Measurements from ENCODE around the gene GPC6.
"Not testable (repeated sequence)": the region's sequence is repeated elsewhere in the genome, so short reads cannot be mapped to it uniquely, and the experiment has no call there.

The GPC6 gene

DNA sequence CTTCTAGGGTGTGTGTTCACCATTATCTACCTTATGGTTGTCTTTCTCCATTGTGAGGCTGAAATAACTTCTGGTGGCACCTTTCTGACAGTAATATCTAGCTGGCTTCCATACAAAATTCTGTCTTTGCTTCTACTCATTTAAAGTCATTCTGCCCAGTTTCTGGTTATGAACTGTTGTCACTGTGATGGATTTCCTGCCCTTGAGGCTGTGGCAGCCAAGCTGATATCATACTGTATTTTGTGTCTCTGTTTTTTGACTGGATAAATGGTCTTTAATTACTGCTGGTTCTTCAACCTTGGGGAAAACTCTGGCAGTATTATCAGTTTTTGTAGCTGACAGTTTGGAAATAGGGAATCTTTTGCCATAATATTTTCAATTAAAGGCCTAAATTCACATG lies 233.4 kb downstream of the GPC6 start:
- no peak overlapping the region for H3K4me3 ChIP-seq (ENCODE audit: low read length)
- H3K27me3 ChIP-seq (ENCODE audit: insufficient read depth, low read length), result no peaks in the 10 kb centered on the region
- H3K9me3 ChIP-seq (ENCODE audit: insufficient read depth, low read depth, low read length), result no peaks in the 10 kb centered on the region
- no peak overlapping the region for H3K9ac ChIP-seq (ENCODE audit: low read depth, low read length)
- no peak overlapping the region for H3K27ac ChIP-seq (ENCODE audit: low read length)
- no peaks in the 10 kb centered on the region for H3K4me1 ChIP-seq (ENCODE audit: insufficient read depth, low read length)
- H3K36me3 ChIP-seq (ENCODE audit: insufficient read depth, low read depth, low read length), result no peaks in the 10 kb centered on the region

DNA sequence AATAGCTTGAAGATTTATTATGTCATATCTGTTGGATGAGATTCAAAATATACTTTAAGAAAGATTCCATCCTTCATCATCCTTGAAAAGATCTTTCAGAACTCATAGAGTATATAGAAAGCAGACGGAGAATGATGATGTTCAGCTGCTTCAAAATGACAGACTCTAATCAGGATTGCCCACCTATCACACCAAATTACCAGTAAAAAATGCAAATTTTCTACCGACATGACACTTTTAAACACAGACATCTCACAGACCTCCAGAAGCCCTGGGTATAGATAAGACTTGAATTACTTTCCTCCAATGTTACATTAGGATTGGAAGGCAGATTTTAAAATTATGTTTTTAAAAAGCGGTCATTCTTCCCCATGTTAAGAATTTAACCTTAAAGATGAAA lies 235.5 kb downstream of the GPC6 start:
- Histone ChIP-seq H3K27me3 (ENCODE audit: insufficient read depth, low read length) (no peaks in the 10 kb centered on the region), H3K4me3 (ENCODE audit: low read length) (no peak overlapping the region), H3K36me3 (ENCODE audit: insufficient read depth, low read depth, low read length) (no peaks in the 10 kb centered on the region), H3K27ac (ENCODE audit: low read length) (no peak overlapping the region), H3K9ac (ENCODE audit: low read depth, low read length) (no peak overlapping the region), H3K4me1 (ENCODE audit: insufficient read depth, low read length) (no peaks in the 10 kb centered on the region), H3K9me3 (ENCODE audit: insufficient read depth, low read depth, low read length) (no peaks in the 10 kb centered on the region)

DNA sequence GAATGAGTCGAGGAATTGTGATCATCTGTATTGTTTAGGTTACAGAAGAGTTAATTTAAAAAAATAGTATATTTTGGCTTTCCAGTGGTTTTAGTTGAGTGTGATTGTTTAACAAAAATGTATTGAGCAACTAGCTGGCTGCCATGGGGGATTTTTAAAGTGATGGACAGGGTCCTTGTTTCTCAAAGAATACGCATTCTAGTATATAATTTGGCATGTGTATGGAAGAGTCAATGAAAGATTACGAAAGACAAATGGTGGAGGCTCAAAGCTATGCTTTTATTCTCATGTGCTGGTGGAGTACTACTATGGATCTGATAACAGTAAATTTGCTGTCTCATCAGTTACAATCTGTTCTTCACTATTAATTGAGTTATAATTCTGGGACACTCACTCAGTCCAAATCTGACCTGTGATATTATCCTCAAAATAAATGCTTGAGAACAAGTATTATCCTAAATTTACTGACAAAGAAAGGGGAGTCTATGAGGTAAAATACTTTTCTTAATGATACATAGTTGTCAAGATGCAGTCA lies 240.0 kb downstream of the GPC6 start:
- Histone ChIP-seq H3K4me3 (ENCODE audit: low read length) (no peak overlapping the region), H3K27ac (ENCODE audit: low read length) (no peak overlapping the region), H3K9me3 (ENCODE audit: insufficient read depth, low read depth, low read length) (peaks cover 11% of the 10 kb centered on the region), H3K27me3 (ENCODE audit: insufficient read depth, low read length) (no peaks in the 10 kb centered on the region), H3K9ac (ENCODE audit: low read depth, low read length) (no peak overlapping the region), H3K4me1 (ENCODE audit: insufficient read depth, low read length) (no peaks in the 10 kb centered on the region), H3K36me3 (ENCODE audit: insufficient read depth, low read depth, low read length) (no peaks in the 10 kb centered on the region)

DNA sequence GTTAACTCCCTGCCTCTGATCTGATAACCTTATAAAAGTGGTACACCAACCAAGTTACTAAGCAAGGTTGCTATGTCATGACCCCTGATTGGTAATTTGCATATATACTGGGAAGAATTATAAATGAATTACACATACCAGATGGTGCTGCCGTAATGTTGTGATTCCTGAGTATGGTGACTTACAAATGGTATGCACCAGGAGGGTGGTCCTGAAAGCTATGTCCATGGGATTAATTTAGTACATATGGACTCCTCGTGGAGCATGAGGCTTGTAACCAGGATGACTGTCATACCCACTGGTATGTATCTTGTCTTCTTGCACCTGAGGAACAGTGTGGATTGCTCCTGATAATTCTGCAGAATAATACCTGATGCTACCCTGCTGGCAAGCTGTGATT lies 240.6 kb downstream of the GPC6 start:
- Histone ChIP-seq H3K9me3 (ENCODE audit: insufficient read depth, low read depth, low read length) (peaks cover 11% of the 10 kb centered on the region), H3K36me3 (ENCODE audit: insufficient read depth, low read depth, low read length) (no peaks in the 10 kb centered on the region), H3K4me1 (ENCODE audit: insufficient read depth, low read length) (no peaks in the 10 kb centered on the region), H3K9ac (ENCODE audit: low read depth, low read length) (no peak overlapping the region), H3K27me3 (ENCODE audit: insufficient read depth, low read length) (no peaks in the 10 kb centered on the region), H3K4me3 (ENCODE audit: low read length) (no peak overlapping the region), H3K27ac (ENCODE audit: low read length) (no peak overlapping the region)

DNA sequence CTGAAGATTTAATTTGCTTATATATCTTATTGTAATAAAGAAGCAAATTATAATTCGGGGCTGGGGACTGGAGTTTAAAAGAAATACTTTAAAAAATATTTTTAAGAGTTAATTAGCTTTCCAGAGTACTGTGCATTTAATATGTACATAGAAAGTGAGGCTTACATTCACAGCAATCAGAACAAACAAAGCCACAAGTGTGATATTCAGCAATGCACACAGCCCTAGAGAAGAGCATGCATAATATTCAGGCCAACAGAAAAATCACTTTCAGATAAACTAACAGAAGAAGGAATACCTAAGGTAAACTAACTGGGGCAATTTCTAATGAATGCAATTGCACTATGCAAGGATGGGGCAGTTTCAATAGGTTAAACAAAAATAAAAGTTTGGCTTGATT lies 241.8 kb downstream of the GPC6 start:
- no peak overlapping the region for H3K9ac ChIP-seq (ENCODE audit: low read depth, low read length)
- H3K36me3 ChIP-seq (ENCODE audit: insufficient read depth, low read depth, low read length), result no peaks in the 10 kb centered on the region
- no peak overlapping the region for H3K4me3 ChIP-seq (ENCODE audit: low read length)
- no peaks in the 10 kb centered on the region for H3K27me3 ChIP-seq (ENCODE audit: insufficient read depth, low read length)
- peaks cover 11% of the 10 kb centered on the region for H3K9me3 ChIP-seq (ENCODE audit: insufficient read depth, low read depth, low read length)
- H3K27ac ChIP-seq (ENCODE audit: low read length), result no peak overlapping the region
- no peaks in the 10 kb centered on the region for H3K4me1 ChIP-seq (ENCODE audit: insufficient read depth, low read length)

DNA sequence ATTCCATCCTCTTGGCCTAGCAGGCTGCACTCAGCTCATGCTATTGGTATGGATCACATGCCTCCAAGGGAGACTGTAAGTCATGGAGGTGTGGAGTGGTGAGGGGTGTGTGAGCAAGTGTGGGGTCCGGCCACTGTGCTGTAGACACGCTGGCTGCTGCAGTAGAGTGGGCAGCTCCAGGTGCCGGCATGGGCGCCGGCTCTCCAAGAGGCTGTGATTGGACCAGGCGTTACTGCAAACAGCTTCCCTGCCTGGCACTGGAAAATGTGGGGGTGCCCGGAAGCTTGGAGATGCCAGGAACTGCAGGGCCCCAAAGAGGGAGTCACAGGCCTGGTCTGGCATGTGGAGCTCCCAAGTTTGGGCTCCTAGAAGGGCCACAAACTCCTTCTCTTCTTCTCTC lies 245.7 kb downstream of the GPC6 start:
- no peak overlapping the region for H3K27ac ChIP-seq (ENCODE audit: low read length)
- H3K4me3 ChIP-seq (ENCODE audit: low read length), result no peak overlapping the region
- H3K4me1 ChIP-seq (ENCODE audit: insufficient read depth, low read length), result peaks cover 4% of the 10 kb centered on the region; the same call in 1 of the 2 replicates
- H3K36me3 ChIP-seq (ENCODE audit: insufficient read depth, low read depth, low read length), result no peaks in the 10 kb centered on the region
- peaks cover 11% of the 10 kb centered on the region for H3K9me3 ChIP-seq (ENCODE audit: insufficient read depth, low read depth, low read length)
- no peaks in the 10 kb centered on the region for H3K27me3 ChIP-seq (ENCODE audit: insufficient read depth, low read length)
- no peak overlapping the region for H3K9ac ChIP-seq (ENCODE audit: low read depth, low read length)

DNA sequence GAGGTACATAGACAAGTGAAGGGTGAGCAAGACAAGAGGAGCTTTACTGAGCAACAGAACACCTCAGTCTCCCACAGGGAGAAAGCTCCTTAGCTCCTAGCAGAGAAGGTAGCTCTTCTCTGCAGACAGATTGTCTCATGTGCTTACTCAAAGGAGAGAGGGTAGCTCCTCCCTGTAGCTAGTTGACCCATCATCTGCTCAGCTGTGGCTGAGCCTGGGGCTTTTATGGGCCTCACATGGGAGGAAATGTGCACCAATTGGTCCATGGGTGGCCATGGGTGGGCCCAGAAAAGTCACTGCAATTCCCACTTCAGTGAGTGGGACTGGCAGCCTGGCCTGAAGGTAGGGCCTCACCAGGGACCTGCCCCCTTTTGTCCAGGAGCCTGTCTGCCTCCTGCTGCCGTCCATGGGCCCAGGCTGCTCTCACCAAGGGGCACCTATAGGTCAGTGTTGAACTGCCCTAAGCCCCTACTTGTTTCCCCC lies 246.2 kb downstream of the GPC6 start:
- Histone ChIP-seq H3K9ac (ENCODE audit: low read depth, low read length) (no peak overlapping the region), H3K27me3 (ENCODE audit: insufficient read depth, low read length) (no peaks in the 10 kb centered on the region), H3K9me3 (ENCODE audit: insufficient read depth, low read depth, low read length) (peaks cover 11% of the 10 kb centered on the region), H3K4me1 (ENCODE audit: insufficient read depth, low read length) (peaks cover 4% of the 10 kb centered on the region; the same call in 1 of the 2 replicates), H3K27ac (ENCODE audit: low read length) (no peak overlapping the region), H3K4me3 (ENCODE audit: low read length) (no peak overlapping the region), H3K36me3 (ENCODE audit: insufficient read depth, low read depth, low read length) (no peaks in the 10 kb centered on the region)

DNA sequence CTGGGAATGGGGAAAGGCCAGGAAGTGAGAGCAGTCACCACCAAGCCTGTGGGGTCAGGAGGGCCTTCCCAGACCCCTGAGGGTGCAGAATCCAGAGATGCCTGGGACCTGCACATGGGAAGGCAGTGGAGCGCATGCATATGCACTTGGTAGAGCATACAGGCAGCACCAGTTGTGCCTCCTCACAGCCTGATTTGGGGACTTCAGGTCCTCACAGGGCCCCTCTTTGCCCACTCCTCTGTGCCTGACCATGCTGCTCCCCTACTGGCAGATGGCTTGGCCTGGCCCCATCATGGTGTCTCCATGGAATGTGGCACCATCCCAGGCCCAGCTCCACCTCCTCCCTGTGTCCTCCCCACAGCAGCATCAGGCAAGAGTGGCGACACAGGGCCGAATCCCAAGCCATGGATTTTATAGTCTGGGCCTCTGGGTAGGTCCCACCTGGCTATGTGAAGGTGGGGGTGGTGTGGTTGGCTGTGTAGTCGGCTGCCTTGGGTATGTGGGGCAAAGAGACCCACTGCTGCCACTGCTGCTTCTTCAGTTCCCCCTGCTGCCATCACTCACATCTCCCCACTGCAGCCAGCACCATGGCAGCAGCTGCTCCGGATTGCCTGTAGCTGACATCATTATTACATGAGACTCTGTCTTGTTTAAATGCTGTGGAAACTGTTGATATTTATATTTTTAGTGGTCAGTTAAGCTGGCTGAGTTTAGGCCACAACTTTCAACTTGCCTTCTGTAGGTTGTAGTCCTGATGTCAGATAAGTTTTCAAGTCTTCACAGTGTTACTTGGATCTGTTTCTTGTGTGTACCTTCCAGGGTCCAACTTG lies 247.0 kb downstream of the GPC6 start:
- H3K9ac ChIP-seq (ENCODE audit: low read depth, low read length), result no peak overlapping the region
- H3K4me1 ChIP-seq (ENCODE audit: insufficient read depth, low read length), result peaks cover 4% of the 10 kb centered on the region; the same call in 1 of the 2 replicates
- H3K36me3 ChIP-seq (ENCODE audit: insufficient read depth, low read depth, low read length), result no peaks in the 10 kb centered on the region
- H3K27me3 ChIP-seq (ENCODE audit: insufficient read depth, low read length), result no peaks in the 10 kb centered on the region
- H3K9me3 ChIP-seq (ENCODE audit: insufficient read depth, low read depth, low read length), result peaks cover 11% of the 10 kb centered on the region
- H3K27ac ChIP-seq (ENCODE audit: low read length), result no peak overlapping the region
- no peak overlapping the region for H3K4me3 ChIP-seq (ENCODE audit: low read length)

DNA sequence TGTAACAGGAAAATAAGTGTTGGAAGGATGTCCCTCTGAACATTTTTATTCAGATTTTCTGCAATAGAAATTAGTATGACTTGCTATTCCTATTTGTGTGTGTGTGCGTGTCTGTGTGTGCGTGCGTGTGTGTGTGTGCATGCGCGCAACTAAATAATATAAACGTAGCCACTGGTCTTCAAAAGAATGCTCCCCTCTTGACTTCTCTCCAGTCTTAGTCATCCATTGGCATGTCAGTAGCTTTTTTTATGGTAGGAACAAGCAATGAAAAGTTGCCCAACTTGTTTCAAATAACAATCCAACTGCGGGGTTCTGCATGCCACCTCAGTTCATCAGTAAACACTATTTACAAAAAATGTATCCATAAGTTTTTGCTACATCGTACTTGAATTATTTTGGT lies 249.6 kb downstream of the GPC6 start:
- Histone ChIP-seq H3K27ac (ENCODE audit: low read length) (no peak overlapping the region), H3K9me3 (ENCODE audit: insufficient read depth, low read depth, low read length) (no peaks in the 10 kb centered on the region), H3K9ac (ENCODE audit: low read depth, low read length) (no peak overlapping the region), H3K27me3 (ENCODE audit: insufficient read depth, low read length) (no peaks in the 10 kb centered on the region), H3K36me3 (ENCODE audit: insufficient read depth, low read depth, low read length) (no peaks in the 10 kb centered on the region), H3K4me3 (ENCODE audit: low read length) (no peak overlapping the region), H3K4me1 (ENCODE audit: insufficient read depth, low read length) (peaks cover 4% of the 10 kb centered on the region; the same call in 1 of the 2 replicates)

DNA sequence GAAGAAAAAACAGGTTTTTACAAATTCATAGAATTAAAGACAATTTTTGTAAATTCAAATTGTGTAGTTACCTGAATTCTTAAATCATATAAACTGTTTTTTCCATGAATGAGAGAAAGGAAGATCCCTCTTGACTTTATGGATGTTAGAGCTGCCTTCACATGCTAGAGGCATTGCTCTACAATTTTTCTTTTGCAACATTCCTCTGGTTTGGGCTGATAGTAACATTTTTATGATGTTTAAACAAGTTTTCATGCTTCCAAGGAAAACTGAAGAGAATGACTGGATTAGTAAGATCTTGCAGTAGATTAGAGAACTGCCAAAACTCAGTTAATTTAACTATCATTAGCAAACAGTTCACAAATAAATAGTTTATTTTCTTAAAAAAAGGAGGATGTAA lies 250.6 kb downstream of the GPC6 start:
- no peak overlapping the region for H3K9ac ChIP-seq (ENCODE audit: low read depth, low read length)
- H3K4me1 ChIP-seq (ENCODE audit: insufficient read depth, low read length), result peaks cover 4% of the 10 kb centered on the region; the same call in 1 of the 2 replicates
- H3K27me3 ChIP-seq (ENCODE audit: insufficient read depth, low read length), result no peaks in the 10 kb centered on the region
- no peaks in the 10 kb centered on the region for H3K36me3 ChIP-seq (ENCODE audit: insufficient read depth, low read depth, low read length)
- H3K4me3 ChIP-seq (ENCODE audit: low read length), result no peak overlapping the region
- no peaks in the 10 kb centered on the region for H3K9me3 ChIP-seq (ENCODE audit: insufficient read depth, low read depth, low read length)
- no peak overlapping the region for H3K27ac ChIP-seq (ENCODE audit: low read length)

DNA sequence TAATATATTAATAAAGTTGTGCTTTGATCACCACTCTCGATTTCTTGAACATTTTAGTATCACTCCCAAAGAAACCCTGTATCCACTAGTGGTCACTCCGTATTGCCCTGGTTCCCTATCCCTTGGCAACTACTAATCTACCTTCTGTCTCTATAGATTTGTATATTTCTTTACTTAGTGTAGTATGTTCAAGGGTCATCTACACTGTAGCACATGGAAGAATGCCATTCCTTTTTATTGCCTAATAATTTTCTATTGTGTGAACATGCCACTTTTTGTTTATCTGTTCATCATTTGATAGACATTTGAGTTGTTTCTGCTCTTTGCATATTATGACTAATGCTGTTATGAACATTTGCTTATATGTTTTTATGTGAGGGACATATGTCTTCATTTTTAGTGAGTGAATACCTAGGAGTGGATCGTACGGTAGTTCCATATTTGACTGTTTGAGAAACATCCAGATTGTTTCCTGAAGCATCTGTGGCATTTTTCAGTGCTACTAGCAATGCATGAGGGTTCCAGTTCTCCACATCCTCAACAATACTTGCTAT lies 254.0 kb downstream of the GPC6 start:
- Histone ChIP-seq H3K4me1 (ENCODE audit: insufficient read depth, low read length) (peaks cover 4% of the 10 kb centered on the region; the same call in 1 of the 2 replicates), H3K36me3 (ENCODE audit: insufficient read depth, low read depth, low read length) (no peaks in the 10 kb centered on the region), H3K27me3 (ENCODE audit: insufficient read depth, low read length) (no peaks in the 10 kb centered on the region), H3K27ac (ENCODE audit: low read length) (no peak overlapping the region), H3K4me3 (ENCODE audit: low read length) (no peak overlapping the region), H3K9ac (ENCODE audit: low read depth, low read length) (no peak overlapping the region), H3K9me3 (ENCODE audit: insufficient read depth, low read depth, low read length) (no peaks in the 10 kb centered on the region)

DNA sequence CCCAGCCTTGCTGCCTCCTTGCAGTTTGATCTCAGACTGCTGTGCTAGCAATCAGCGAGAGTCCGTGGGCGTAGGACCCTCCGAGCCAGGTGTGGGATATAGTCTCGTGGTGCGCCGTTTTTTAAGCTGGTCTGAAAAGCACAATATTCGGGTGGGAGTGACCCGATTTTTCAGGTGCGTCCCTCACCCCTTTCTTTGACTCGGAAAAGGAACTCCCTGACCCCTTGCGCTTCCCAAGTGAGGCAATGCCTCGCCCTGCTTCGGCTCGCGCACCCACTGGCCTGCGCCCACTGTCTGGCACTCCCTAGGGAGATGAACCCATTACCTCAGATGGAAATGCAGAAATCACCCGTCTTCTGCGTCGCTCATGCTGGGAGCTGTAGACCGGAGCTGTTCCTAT lies 269.5 kb downstream of the GPC6 start:
- not testable (repeated sequence) for H3K36me3 ChIP-seq (ENCODE audit: insufficient read depth, low read depth, low read length); H3K9me3 ChIP-seq (ENCODE audit: insufficient read depth, low read depth, low read length); H3K27ac ChIP-seq (ENCODE audit: low read length); H3K4me1 ChIP-seq (ENCODE audit: insufficient read depth, low read length); H3K9ac ChIP-seq (ENCODE audit: low read depth, low read length); H3K27me3 ChIP-seq (ENCODE audit: insufficient read depth, low read length)
- H3K4me3 ChIP-seq (ENCODE audit: low read length), result peak overlapping the region; percentile 30; the same call in 1 of the 2 replicates
